Natural killer cell (primary cell): ENCODE measurements around the gene AJUBA. TPM values are rescaled to one million over a fixed set of nuclear protein-coding genes. Genes with fewer than 3 reads are reported as not detected.

ENCODE experiments used
- ATAC-seq, 3 donors: fragments of 150-1000 bp in 2 of 3; fragments of 200-7000 bp in 1 of 3; cut with Tn5 transposase; 1 replicate in 1 of 3; 2 replicates in 2 of 3; pipeline ENCODE4 v1.10.0; 2021; ENCODE audit warnings: mild to moderate bottlenecking in 2 of 3, moderate library complexity in 2 of 3
- DNase-seq, 2 donors: peaks; one replicate each; pipeline versions ENCODE4 v3.0.0 to v3.0.0-alpha.2; 2013 to 2021; ENCODE audit warnings: mixed read lengths in 1 of 2
- H3K27ac ChIP-seq: one replicate; pipeline ENCODE4 v1.5.1; 2013; ENCODE audit warnings: mild to moderate bottlenecking, low read length
- H3K27me3 ChIP-seq: one replicate; pipeline ENCODE4 v1.6.1; 2013; ENCODE audit warnings: low read length; ENCODE audit not compliant: control insufficient read depth, insufficient read depth
- H3K36me3 ChIP-seq: one replicate; pipeline ENCODE4 v1.6.1; 2013; ENCODE audit warnings: low read length; ENCODE audit not compliant: control insufficient read depth, insufficient read depth
- H3K4me1 ChIP-seq: one replicate; pipeline ENCODE4 v1.6.1; 2013; ENCODE audit warnings: low read length; ENCODE audit not compliant: control insufficient read depth, insufficient read depth
- H3K4me3 ChIP-seq: one replicate; pipeline ENCODE4 v1.5.1; 2013; ENCODE audit warnings: low read length
- H3K9me3 ChIP-seq: one replicate; pipeline ENCODE4 v1.6.1; 2013; ENCODE audit warnings: low read length; ENCODE audit not compliant: control insufficient read depth, insufficient read depth
- H3K27ac Mint-ChIP-seq, 2 donors: one replicate each; pipeline ENCODE4 v1.8.0; 2022; ENCODE audit warnings: mild to moderate bottlenecking in 2 of 2, mixed read lengths in 2 of 2, moderate library complexity in 1 of 2
- H3K27me3 Mint-ChIP-seq, 2 donors: one replicate each; pipeline ENCODE4 v1.8.0; 2022; ENCODE audit warnings: low read depth in 2 of 2, mixed read lengths in 2 of 2
- H3K36me3 Mint-ChIP-seq: one replicate; pipeline ENCODE4 v1.8.0; 2022; ENCODE audit warnings: mixed read lengths
- H3K4me1 Mint-ChIP-seq, 2 donors: one replicate each; pipeline ENCODE4 v1.8.0; 2022; ENCODE audit warnings: mixed read lengths in 2 of 2
- H3K4me3 Mint-ChIP-seq: one replicate; pipeline ENCODE4 v1.8.0; 2022; ENCODE audit warnings: mild to moderate bottlenecking, moderate library complexity, mixed read lengths
- H3K9me3 Mint-ChIP-seq, 2 donors: one replicate each; pipeline ENCODE4 v1.8.0; 2022; ENCODE audit warnings: mixed read lengths in 2 of 2
- CTCF ChIP-seq: fragments of 200-600 bp; IDR thresholded peaks from one replicate; pipeline ENCODE4 v1.8.0; 2022; ENCODE audit warnings: antibody characterized with exemption
- WGBS: methylation state at CpG from one replicate; pipeline ENCODE4 v1.1.7; 2013; ENCODE audit warnings: missing lambda C conversion rate; ENCODE audit not compliant: insufficient coverage; 5-methylcytosine and 5-hydroxymethylcytosine counted together
- intact Hi-C: fragments of 100-400 bp; cut with micrococcal nuclease; formaldehyde crosslinking; loops from one replicate; pipeline ENCODE4 v1.14.2; 2022
- total RNA-seq, 4 donors: library from RNA; stranded (reverse); fragments of 120-200 nt in 1 of 4; gene quantifications; one replicate each; pipeline versions ENCODE4 v1.2.3 to v1.2.4, GENCODE V29; 2013 to 2022

The AJUBA gene
- total RNA-seq, 3 donors from 2014 or later (not counting 1 experiment from before 2014, with no cell fraction given) = 0.45 to 0.61 (median 0.56) TPM

- no peak for TF ChIP-seq CTCF
- WGBS = 89% methylated on average over 3 of the region's 4 CpGs
- H3K4me3 Mint-ChIP-seq = no peak overlapping the region
- no peaks in the 10 kb centered on the region for H3K27me3 Mint-ChIP-seq
- peaks cover 22 to 24% of the 10 kb centered on the region in 2 donors for H3K4me1 Mint-ChIP-seq
- Histone ChIP-seq H3K4me3 (no peak overlapping the region), H3K4me1 (peaks cover 3% of the 10 kb centered on the region), H3K27me3 (no peaks in the 10 kb centered on the region), H3K27ac (no peak overlapping the region), H3K9me3 (no peaks in the 10 kb centered on the region), H3K36me3 (peaks cover 26% of the 10 kb centered on the region)
- H3K27ac Mint-ChIP-seq = no peak overlapping the region
- intact Hi-C loops = no loop called here
- H3K36me3 Mint-ChIP-seq = peaks cover 13% of the 10 kb centered on the region
- DNase-seq (no peak), ATAC-seq (no peak)
- no peaks in the 10 kb centered on the region for H3K9me3 Mint-ChIP-seq
These were observed 42.9 kb upstream of the AJUBA start for GRCh38 chr14:23025151-23025814.

GRCh38 chr14:23024612-23025075 lies 42.3 kb upstream of the AJUBA start:
- no peak overlapping the region for H3K4me3 Mint-ChIP-seq
- Histone ChIP-seq H3K4me3 (no peak overlapping the region), H3K27me3 (no peaks in the 10 kb centered on the region), H3K27ac (no peak overlapping the region), H3K4me1 (peaks cover 3% of the 10 kb centered on the region), H3K36me3 (peaks cover 26% of the 10 kb centered on the region), H3K9me3 (no peaks in the 10 kb centered on the region)
- H3K27ac Mint-ChIP-seq = no peak overlapping the region
- no peaks in the 10 kb centered on the region for H3K27me3 Mint-ChIP-seq
- ATAC-seq (no peak), DNase-seq (no peak)
- no peaks in the 10 kb centered on the region for H3K9me3 Mint-ChIP-seq
- no peak for TF ChIP-seq CTCF
- WGBS = 100% methylated on average over 4 of the region's 7 CpGs
- peaks cover 13% of the 10 kb centered on the region for H3K36me3 Mint-ChIP-seq
- H3K4me1 Mint-ChIP-seq = peaks cover 22 to 24% of the 10 kb centered on the region in 2 donors
- intact Hi-C loops = no loop called here

- no peaks in the 10 kb centered on the region for H3K27me3 Mint-ChIP-seq
- H3K4me3 Mint-ChIP-seq = no peak overlapping the region
- no peaks in the 10 kb centered on the region for H3K4me1 ChIP-seq
- WGBS = 89% methylated on average over 2 of the region's 2 CpGs
- no peak overlapping the region for H3K27ac ChIP-seq
- no peaks in the 10 kb centered on the region for H3K9me3 Mint-ChIP-seq
- H3K36me3 Mint-ChIP-seq = peaks cover 13% of the 10 kb centered on the region
- peaks cover 13 to 15% of the 10 kb centered on the region in 2 donors for H3K4me1 Mint-ChIP-seq
- intact Hi-C loops = no loop called here
- peaks cover 20% of the 10 kb centered on the region for H3K36me3 ChIP-seq
- no peaks in the 10 kb centered on the region for H3K27me3 ChIP-seq
- H3K9me3 ChIP-seq = no peaks in the 10 kb centered on the region
- no peak for TF ChIP-seq CTCF
- no peak for ATAC-seq
- H3K27ac Mint-ChIP-seq = no peak overlapping the region
- no peak overlapping the region for H3K4me3 ChIP-seq
- DNase-seq = no peak
These were observed 41.4 kb upstream of the AJUBA start for GRCh38 chr14:23023795-23024152.
